Activated naive CD8-positive, alpha-beta T cell treated with anti-CD3 and anti-CD28 coated beads, Interleukin-2, amount 10 ng/mL, durations not matched to agents 7 days and 5 days (primary cell): ENCODE data around the gene ARHGEF28. TPM values are rescaled to one million over a fixed set of nuclear protein-coding genes. Genes with fewer than 3 reads are reported as not detected.

Source experiments
- ATAC-seq: fragments of 150-1000 bp; cut with Tn5 transposase; one replicate; pipeline ENCODE4 v1.10.0; 2021; ENCODE audit warnings: low read depth, moderate library complexity
- POLR2A ChIA-PET: fragments of 350-600 bp; sonication (Branson Sonifier 250); formaldehyde crosslinking; loops from one replicate; lab custom pipeline; 2021; ENCODE audit warnings: antibody characterized with exemption; lab: Charles Lee
- DNase-seq: peaks from one replicate; pipeline ENCODE4 v3.0.0; 2021
- H3K27ac Mint-ChIP-seq: one replicate; pipeline ENCODE4 v1.8.0; 2022; ENCODE audit warnings: mild to moderate bottlenecking, mixed read lengths
- H3K27me3 Mint-ChIP-seq: one replicate; pipeline ENCODE4 v1.8.0; 2022; ENCODE audit warnings: mild to moderate bottlenecking, moderate library complexity, mixed read lengths
- H3K36me3 Mint-ChIP-seq: one replicate; pipeline ENCODE4 v1.8.0; 2021; ENCODE audit warnings: mild to moderate bottlenecking, mixed read lengths
- H3K4me1 Mint-ChIP-seq: one replicate; pipeline ENCODE4 v1.8.0; 2021; ENCODE audit warnings: mixed read lengths
- H3K4me3 Mint-ChIP-seq: one replicate; pipeline ENCODE4 v1.8.0; 2022; ENCODE audit warnings: mild to moderate bottlenecking, moderate library complexity, mixed read lengths
- H3K9me3 Mint-ChIP-seq: one replicate; pipeline ENCODE4 v1.8.0; 2021; ENCODE audit warnings: mixed read lengths
- total RNA-seq, 2 experiments: library from RNA; stranded (reverse); gene quantifications; one replicate each; pipeline ENCODE4 v1.2.3, GENCODE V29; 2021

Gene ARHGEF28
- total RNA-seq, 2 experiments from 2014 or later = 0.14 TPM; not detected in 1

DNA sequence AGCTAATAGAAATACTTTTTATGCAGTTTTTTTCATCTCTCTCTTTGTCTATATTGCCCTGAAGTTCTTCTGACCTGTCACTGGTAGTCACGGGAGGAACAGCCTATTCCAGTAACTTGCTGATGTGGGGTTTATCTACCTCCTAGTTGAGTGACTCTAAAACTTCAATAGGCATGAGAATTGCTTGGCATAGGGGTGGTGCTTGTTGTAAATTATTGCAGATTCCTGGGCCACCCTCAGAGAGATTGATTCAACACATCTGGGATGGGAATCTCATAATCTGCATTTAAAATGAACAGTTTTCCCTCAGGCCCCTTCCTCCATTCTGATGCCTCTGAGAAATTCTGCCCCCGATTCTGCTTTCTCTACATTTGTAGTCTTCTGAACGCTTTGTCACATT lies 184.4 kb downstream of the ARHGEF28 start:
- Mint-ChIP-seq H3K36me3 (no peaks in the 10 kb centered on the region), H3K4me1 (no peaks in the 10 kb centered on the region), H3K27me3 (peaks cover 19% of the 10 kb centered on the region), H3K4me3 (no peak overlapping the region), H3K9me3 (no peaks in the 10 kb centered on the region), H3K27ac (no peak overlapping the region)
- ATAC-seq (no peak), DNase-seq (no peak)
- POLR2A ChIA-PET = no interaction called here

DNA sequence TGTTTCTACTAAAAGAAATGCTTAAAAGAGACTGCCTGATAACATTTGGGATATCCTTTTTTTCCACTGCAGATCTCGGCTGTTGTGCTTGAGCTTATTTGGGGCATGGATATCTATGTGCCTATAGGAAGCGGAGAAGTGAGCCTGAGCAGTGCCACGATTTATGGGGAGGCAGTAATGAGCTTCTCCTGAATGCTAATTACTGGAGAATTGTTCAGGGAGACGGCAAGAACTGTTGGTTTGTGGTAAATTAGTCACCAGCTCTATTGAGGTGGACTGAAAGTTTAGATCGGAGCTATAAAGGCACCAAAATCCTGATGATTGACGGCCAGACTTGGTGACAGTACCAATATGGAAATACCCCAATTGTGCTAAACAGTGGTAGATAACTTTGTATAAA lies 186.5 kb downstream of the ARHGEF28 start:
- H3K4me1 Mint-ChIP-seq = no peaks in the 10 kb centered on the region
- no peaks in the 10 kb centered on the region for H3K36me3 Mint-ChIP-seq
- no peaks in the 10 kb centered on the region for H3K9me3 Mint-ChIP-seq
- no peak overlapping the region for H3K4me3 Mint-ChIP-seq
- H3K27me3 Mint-ChIP-seq = peaks cover 18% of the 10 kb centered on the region
- no peak for ATAC-seq
- POLR2A ChIA-PET = no interaction called here
- no peak overlapping the region for H3K27ac Mint-ChIP-seq
- no peak for DNase-seq

DNA sequence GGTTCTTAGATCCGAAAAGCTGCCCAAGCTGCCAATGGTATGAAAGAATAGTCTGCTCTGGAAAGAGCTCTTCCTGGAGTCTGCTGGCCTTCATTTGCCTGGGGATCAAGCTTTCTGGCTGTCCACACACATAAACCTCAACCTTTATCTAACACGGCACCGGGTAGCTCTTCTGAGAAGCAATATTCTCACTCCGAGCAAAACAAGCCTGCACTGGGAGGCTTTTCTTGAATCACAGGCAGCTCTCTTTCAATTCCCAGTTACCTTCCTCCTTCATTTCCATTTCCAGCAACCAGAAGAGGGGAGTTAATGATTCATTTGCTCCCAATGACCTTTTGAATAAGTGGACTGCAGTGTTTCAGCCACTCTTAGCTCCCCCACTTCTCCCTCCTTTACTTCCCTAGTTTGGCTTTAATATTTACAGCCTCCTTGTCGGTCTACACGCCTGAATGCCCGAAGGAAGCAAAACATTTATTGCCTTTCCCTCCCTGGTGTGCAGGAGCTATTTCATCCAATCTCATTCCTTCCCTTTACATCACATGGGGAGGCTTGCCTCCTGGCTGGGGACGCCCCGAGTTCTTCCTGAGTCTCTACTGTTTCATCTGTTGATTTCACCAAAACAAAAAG lies 187.1 kb downstream of the ARHGEF28 start:
- POLR2A ChIA-PET = no interaction called here
- ATAC-seq (no peak), DNase-seq (no peak)
- H3K36me3 Mint-ChIP-seq = no peaks in the 10 kb centered on the region
- no peaks in the 10 kb centered on the region for H3K4me1 Mint-ChIP-seq
- H3K27me3 Mint-ChIP-seq = peaks cover 18% of the 10 kb centered on the region
- no peak overlapping the region for H3K27ac Mint-ChIP-seq
- no peak overlapping the region for H3K4me3 Mint-ChIP-seq
- H3K9me3 Mint-ChIP-seq = no peaks in the 10 kb centered on the region

DNA sequence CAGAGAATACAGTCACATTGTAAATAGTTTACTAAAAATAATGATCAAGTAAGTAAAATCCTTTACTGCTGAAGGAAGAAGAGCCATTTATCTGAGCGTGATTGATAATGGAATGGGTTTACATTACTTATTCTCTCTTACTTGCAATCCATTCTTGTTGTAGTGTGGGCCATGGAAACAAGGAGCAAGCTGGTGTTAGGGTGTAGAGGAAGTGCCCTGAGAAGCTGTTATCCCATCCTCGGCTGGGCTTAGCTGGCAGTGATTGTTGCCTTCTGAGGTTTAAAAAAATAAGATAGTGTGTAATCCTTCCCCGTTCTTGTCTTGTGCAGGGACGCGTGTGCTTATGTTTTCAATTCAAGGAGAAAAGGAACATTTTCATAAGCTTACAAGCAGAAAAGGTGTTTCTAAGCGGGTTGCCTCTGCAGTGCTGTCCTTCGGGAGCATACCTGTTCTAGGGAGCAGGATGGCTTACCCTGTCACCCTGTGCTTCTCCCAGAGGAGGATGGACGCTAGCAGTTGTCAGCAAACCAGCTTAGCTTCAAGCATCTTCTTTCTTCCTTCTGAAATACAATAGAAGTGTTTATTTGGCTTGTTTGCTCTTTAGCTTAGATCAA lies 188.3 kb downstream of the ARHGEF28 start:
- Mint-ChIP-seq H3K36me3 (no peaks in the 10 kb centered on the region), H3K4me3 (no peak overlapping the region), H3K27ac (no peak overlapping the region), H3K4me1 (no peaks in the 10 kb centered on the region), H3K27me3 (peaks cover 14% of the 10 kb centered on the region), H3K9me3 (no peaks in the 10 kb centered on the region)
- ATAC-seq (no peak), DNase-seq (no peak)
- POLR2A ChIA-PET = no interaction called here

DNA sequence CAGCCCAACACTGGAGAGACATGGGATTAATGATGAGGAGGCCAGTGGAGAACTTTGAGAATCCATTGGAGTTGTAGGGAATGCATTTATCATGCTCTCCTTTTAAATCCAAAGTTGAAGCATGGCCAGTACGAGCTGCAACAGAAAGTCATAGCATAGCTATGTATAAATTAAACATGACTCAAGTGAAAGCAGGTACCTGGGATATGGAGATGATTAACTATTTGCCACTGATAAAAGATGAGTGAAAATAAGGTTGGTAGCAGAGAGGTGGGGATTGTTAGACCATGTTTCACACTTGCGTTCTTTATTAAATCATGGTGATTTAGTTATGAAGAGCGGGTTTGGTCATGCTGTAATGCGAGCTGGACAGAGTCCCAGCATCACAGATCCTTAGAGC lies 189.6 kb downstream of the ARHGEF28 start:
- no peaks in the 10 kb centered on the region for H3K36me3 Mint-ChIP-seq
- DNase-seq (no peak), ATAC-seq (no peak)
- H3K27me3 Mint-ChIP-seq = peaks cover 11% of the 10 kb centered on the region
- no peak overlapping the region for H3K27ac Mint-ChIP-seq
- H3K9me3 Mint-ChIP-seq = no peaks in the 10 kb centered on the region
- H3K4me1 Mint-ChIP-seq = no peaks in the 10 kb centered on the region
- H3K4me3 Mint-ChIP-seq = no peak overlapping the region
- POLR2A ChIA-PET = no interaction called here

DNA sequence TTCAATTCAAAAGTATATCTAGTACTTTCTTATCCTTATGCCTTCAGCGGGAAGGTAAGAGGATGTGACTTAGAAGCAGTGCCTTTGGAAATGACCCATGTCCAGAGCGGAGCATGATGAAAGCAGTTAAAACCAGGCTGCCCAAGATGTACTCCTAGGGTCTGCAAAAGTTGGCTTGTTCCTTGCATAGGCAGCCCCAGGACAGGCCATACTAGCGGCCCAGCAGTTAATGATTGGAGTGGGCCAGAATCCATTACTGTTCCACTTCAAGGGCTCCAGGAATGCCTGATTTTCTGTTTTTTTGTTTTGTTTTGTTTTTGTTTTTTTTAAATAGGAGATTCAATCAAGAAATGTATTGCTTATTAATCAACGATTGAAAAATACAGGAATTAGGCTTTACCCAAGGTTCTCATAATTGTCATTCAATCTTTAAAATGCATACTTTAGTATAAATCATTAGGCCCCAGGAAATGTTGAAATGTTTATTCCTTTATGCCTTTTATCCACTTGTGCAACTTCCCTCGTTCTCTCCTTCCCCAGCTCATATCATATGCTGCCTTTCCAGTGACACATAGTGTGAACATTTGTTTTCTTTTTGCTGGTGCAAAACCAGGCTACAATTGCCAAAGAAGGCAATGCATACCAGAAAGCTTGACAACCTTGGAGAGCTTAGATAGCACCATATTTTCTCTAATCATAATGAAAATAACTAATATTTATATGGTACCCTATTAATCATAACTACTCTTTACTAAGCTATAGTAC lies 190.8 kb downstream of the ARHGEF28 start:
- ATAC-seq (no peak), DNase-seq (no peak)
- Mint-ChIP-seq H3K36me3 (no peaks in the 10 kb centered on the region), H3K4me1 (no peaks in the 10 kb centered on the region), H3K4me3 (no peak overlapping the region), H3K9me3 (no peaks in the 10 kb centered on the region), H3K27me3 (peaks cover 11% of the 10 kb centered on the region), H3K27ac (no peak overlapping the region)
- POLR2A ChIA-PET = no interaction called here

DNA sequence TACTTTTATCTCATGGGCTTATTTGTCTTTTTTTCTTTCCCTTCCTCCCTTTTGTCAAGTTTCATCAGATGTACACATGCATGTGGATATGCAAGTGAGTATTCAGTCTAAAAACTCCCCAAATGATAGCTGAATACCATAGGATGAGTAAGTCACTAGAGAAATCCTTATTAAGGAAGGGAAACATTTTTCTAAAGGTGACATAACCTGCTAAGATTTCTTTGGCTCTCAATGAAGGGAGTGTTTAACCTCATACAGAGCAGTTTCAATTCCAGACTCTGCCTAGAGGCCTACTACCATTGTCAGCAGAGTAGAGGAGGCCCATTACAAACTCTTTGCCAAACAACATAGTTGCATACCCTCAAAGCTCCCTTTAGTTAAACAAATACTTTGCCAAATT lies 192.4 kb downstream of the ARHGEF28 start:
- H3K9me3 Mint-ChIP-seq = no peaks in the 10 kb centered on the region
- POLR2A ChIA-PET = no interaction called here
- no peak for DNase-seq
- H3K36me3 Mint-ChIP-seq = no peaks in the 10 kb centered on the region
- no peak overlapping the region for H3K27ac Mint-ChIP-seq
- no peak for ATAC-seq
- H3K4me1 Mint-ChIP-seq = no peaks in the 10 kb centered on the region
- H3K4me3 Mint-ChIP-seq = no peak overlapping the region
- H3K27me3 Mint-ChIP-seq = peaks cover 9% of the 10 kb centered on the region

DNA sequence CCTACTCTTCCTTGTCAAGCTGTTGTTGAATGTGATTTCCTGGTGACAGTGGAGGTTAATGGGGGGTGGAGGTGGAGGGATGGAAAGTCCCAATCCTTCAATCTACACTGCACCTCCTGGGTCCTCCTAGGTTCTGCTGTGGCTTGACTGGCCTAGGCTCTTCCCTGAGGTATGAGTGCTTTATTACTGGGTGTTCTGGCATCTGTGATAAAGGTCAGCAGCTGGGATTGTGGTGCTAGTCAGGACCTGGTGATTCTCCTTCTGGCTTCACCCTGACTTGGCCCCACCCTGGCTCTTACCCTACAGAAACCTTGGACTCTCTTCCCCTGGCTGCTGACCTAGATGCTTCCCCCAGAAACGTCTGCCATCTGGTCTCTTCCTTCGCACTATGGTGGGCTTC lies 194.3 kb downstream of the ARHGEF28 start:
- Mint-ChIP-seq H3K36me3 (no peaks in the 10 kb centered on the region), H3K4me3 (no peak overlapping the region), H3K27me3 (peaks cover 4% of the 10 kb centered on the region)

DNA sequence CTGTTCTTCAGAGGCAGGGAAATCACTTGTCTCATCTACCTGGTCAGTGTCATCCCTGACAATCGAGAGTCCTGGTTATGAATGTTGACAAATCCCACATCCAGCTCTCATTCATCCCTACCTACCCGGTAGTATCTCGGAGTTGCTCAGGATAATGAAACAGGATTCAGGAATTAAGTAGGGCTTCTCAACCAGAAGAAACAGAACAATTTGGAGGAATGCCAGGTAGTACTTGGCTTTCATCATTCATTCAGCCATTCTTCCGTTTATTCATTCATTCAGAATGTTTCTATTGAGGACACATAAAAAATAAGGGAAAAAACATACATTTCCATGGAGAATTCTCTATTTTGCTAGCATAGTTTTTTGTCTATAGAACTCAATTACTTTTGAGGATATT lies 195.0 kb downstream of the ARHGEF28 start:
- Mint-ChIP-seq H3K4me1 (no peaks in the 10 kb centered on the region), H3K27me3 (peaks cover 2% of the 10 kb centered on the region), H3K9me3 (no peaks in the 10 kb centered on the region), H3K4me3 (no peak overlapping the region), H3K36me3 (no peaks in the 10 kb centered on the region), H3K27ac (no peak overlapping the region)
- ATAC-seq (no peak), DNase-seq (no peak)
- POLR2A ChIA-PET = no interaction called here

More for the DNA sequence above, 194.3 kb downstream of the ARHGEF28 start:
- no peak for DNase-seq
- Mint-ChIP-seq H3K4me1 (no peaks in the 10 kb centered on the region), H3K9me3 (no peaks in the 10 kb centered on the region), H3K27ac (no peak overlapping the region)
- no peak for ATAC-seq
- POLR2A ChIA-PET = no interaction called here

DNA sequence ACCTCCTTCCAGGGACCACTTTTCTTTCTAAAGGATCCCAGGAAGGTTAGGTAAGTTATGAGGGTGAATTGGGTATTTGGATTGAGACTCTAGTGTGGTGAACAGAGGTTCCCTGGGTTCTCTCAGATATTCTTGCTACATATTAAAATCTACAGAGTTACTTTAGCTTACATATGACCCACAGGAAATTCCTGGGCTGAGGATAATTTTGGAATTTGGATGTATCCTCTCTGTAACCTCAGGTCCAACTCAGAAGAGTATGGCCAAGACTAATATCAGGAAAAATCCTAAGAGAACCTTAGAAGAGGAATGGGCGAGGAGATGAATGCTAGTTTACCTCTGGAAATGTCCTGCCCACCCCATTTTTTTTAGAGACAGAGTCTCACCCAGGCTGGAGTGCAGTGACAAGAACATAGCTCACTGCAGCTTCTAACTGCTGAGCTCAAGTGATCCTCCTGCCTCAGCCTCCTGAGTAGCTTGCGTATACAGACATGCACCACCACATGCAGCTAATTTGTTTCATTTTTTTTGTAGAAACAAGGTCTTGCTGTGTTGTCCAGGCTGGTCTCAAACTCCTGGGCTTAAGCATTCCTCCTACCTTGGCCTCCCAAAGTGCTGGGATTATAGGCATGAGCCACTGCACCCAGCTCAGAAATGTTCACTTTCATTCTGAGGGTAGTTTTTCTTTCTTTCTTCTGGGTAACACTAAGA lies 196.4 kb downstream of the ARHGEF28 start:
- Mint-ChIP-seq H3K27ac (no peak overlapping the region), H3K4me3 (no peak overlapping the region), H3K4me1 (no peaks in the 10 kb centered on the region), H3K36me3 (no peaks in the 10 kb centered on the region), H3K27me3 (peaks cover 2% of the 10 kb centered on the region), H3K9me3 (no peaks in the 10 kb centered on the region)
- POLR2A ChIA-PET = no interaction called here
- ATAC-seq (no peak), DNase-seq (no peak)

DNA sequence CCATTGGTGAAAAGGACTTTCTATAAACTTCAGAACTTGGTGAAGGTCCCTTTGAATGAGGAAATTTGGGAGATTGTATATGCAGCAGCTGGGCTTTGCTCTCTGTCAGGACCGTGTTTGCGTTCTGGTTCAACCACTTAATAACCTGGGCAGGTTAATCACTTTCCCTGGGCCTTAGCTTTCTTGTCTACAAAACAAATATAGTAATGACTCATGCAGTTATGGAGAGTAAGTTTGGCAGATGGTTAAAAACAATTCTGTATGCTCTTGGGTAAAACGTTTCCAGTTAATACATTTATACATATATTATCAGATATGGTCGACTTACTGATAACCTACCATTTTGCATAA lies 197.0 kb downstream of the ARHGEF28 start:
- H3K9me3 Mint-ChIP-seq = no peaks in the 10 kb centered on the region
- DNase-seq (no peak), ATAC-seq (no peak)
- H3K36me3 Mint-ChIP-seq = no peaks in the 10 kb centered on the region
- no peak overlapping the region for H3K27ac Mint-ChIP-seq
- POLR2A ChIA-PET = no interaction called here
- no peak overlapping the region for H3K4me3 Mint-ChIP-seq
- H3K4me1 Mint-ChIP-seq = no peaks in the 10 kb centered on the region
- peaks cover 2% of the 10 kb centered on the region for H3K27me3 Mint-ChIP-seq

DNA sequence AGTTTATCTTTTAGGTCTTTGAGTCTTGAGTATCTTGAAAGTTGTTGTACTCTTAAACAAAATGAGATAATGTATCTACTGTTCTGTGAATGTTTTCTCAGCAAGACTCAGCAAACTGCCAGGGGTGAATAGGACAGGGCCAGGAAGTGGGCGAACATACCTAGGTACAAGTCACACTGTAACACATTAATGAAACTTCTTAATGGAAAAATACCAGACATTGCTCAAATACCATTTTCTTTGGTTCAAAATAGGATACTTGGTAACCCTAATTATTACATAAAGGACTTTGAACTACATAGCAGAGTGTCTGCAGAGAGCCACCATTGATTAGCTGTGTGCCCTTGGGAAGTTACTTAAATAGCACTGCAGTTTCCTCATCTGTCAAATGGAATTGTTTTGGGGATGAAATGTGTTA lies 197.5 kb downstream of the ARHGEF28 start:
- POLR2A ChIA-PET = no interaction called here
- Mint-ChIP-seq H3K4me1 (no peaks in the 10 kb centered on the region), H3K27ac (no peak overlapping the region), H3K4me3 (no peak overlapping the region), H3K9me3 (no peaks in the 10 kb centered on the region), H3K36me3 (no peaks in the 10 kb centered on the region), H3K27me3 (peaks cover 4% of the 10 kb centered on the region)
- no peak for ATAC-seq
- no peak for DNase-seq

DNA sequence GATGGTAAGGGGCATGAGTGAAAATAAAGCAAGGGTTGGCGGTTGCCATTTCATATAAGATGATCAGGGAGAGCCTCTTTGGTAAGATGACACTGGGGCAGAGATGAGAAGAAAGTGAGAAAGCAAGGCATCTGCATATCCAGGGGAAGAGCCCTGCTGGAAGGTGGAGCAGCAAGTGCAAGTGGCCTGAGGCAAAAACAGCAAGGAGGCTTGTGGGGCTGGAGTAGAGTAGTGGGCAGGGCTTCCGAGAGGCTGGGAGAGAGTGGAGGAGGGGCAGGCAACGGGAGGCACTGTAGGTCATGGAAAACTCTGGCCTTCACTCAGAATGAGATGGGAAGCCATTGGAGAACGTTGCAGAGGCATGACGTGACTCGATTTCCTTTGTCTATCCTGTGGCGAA lies 199.2 kb downstream of the ARHGEF28 start:
- Mint-ChIP-seq H3K27me3 (peaks cover 8% of the 10 kb centered on the region), H3K27ac (no peak overlapping the region), H3K4me1 (no peaks in the 10 kb centered on the region), H3K9me3 (no peaks in the 10 kb centered on the region), H3K4me3 (no peak overlapping the region), H3K36me3 (no peaks in the 10 kb centered on the region)
- ATAC-seq (no peak), DNase-seq (no peak)
- POLR2A ChIA-PET = no interaction called here
